ENCODE data around the gene DUSP2.

DUSP2 gene

DNA sequence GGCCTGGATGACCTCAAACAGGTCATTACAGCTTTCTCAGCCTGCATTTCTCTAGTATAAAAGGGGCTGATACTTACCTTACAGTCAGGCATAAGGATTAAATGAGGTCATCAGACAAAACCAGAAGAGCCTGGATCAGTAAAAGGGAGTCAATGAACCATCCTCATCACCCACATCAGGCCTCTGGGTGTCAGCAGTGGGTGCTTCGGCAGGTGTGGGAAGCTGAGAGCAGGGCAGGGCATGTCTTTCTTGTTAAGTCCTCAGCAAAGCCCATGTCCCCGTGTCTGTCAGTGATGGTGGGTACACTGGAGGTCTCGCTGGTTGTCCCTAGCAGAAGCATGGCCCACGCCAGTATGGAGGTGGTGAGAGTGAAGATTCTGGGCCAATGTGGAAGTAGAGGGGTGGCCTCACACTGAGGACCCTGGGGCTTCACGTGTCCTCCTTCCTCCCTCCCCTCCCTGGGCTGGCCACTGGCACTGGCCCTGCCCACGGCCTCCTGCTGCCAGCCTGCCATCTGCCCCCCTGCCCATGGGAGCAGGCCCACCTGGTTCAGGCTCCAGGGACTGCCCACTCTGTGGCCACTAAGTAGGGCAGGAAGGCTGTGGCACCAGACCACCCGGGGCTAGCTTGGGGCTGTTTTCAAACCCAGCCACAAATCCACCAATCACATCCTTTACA, 33.3 kb downstream of the DUSP2 start:
- Histone ChIP-seq H3K4me2 (no peak overlapping the region), H3K27ac (no peak overlapping the region), H3K27me3 (ENCODE audit: insufficient read depth, low read depth) (peaks cover 3% of the 10 kb centered on the region; the same call in 1 of the 2 replicates), H3K36me3 (ENCODE audit: insufficient read depth) (no peaks in the 10 kb centered on the region), H3K4me1 (ENCODE audit: low read depth, poor library complexity, severe bottlenecking) (no peaks in the 10 kb centered on the region), H2AFZ (ENCODE audit: low read depth) (no peak overlapping the region), H3K79me2 (ENCODE audit: insufficient read depth, low read depth) (no peaks in the 10 kb centered on the region), H3K9ac (no peak overlapping the region), H4K20me1 (ENCODE audit: insufficient read depth) (no peaks in the 10 kb centered on the region), H3K4me3 (IDR thresholded peaks at IDR 0.05; ENCODE audit: insufficient read depth, low read depth, low read length) (no peak overlapping the region)
- TF ChIP-seq, protein P1, sequence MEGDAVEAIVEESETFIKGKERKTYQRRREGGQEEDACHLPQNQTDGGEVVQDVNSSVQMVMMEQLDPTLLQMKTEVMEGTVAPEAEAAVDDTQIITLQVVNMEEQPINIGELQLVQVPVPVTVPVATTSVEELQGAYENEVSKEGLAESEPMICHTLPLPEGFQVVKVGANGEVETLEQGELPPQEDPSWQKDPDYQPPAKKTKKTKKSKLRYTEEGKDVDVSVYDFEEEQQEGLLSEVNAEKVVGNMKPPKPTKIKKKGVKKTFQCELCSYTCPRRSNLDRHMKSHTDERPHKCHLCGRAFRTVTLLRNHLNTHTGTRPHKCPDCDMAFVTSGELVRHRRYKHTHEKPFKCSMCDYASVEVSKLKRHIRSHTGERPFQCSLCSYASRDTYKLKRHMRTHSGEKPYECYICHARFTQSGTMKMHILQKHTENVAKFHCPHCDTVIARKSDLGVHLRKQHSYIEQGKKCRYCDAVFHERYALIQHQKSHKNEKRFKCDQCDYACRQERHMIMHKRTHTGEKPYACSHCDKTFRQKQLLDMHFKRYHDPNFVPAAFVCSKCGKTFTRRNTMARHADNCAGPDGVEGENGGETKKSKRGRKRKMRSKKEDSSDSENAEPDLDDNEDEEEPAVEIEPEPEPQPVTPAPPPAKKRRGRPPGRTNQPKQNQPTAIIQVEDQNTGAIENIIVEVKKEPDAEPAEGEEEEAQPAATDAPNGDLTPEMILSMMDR (conservative IDR thresholded peaks at IDR 0.05; ENCODE audit: low read depth, low read length) = no peak

DNA sequence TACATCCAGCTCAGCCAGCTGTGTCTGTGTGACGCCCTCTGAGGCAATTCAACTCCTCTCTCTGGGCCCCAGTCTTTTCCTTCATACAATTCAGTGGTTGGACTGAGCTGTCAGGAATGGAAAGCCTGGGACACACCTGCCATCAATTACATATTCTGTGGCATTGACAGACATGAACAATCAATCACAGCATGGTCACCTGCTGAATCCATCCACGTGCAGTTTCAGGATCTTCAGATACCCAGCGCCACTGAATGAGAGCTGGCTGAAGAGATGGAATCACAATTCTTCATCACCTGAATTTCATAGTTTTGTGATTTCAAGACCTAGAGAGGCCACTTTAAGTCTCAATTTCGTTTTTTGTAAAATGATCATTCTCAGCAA, 34.0 kb downstream of the DUSP2 start:
- H3K79me2 ChIP-seq (ENCODE audit: insufficient read depth, low read depth) = no peaks in the 10 kb centered on the region
- H3K4me2 ChIP-seq = no peak overlapping the region
- no peaks in the 10 kb centered on the region for H4K20me1 ChIP-seq (ENCODE audit: insufficient read depth)
- H2AFZ ChIP-seq (ENCODE audit: low read depth) = no peak overlapping the region
- H3K4me3 ChIP-seq (IDR thresholded peaks at IDR 0.05; ENCODE audit: insufficient read depth, low read depth, low read length) = no peak overlapping the region
- H3K9ac ChIP-seq = no peak overlapping the region
- no peaks in the 10 kb centered on the region for H3K36me3 ChIP-seq (ENCODE audit: insufficient read depth)
- no peak overlapping the region for H3K27ac ChIP-seq
- no peaks in the 10 kb centered on the region for H3K4me1 ChIP-seq (ENCODE audit: low read depth, poor library complexity, severe bottlenecking)
- peaks cover 3% of the 10 kb centered on the region; the same call in 1 of the 2 replicates for H3K27me3 ChIP-seq (ENCODE audit: insufficient read depth, low read depth)
- TF ChIP-seq, protein P1 (conservative IDR thresholded peaks at IDR 0.05; ENCODE audit: low read depth, low read length) = no peak

DNA sequence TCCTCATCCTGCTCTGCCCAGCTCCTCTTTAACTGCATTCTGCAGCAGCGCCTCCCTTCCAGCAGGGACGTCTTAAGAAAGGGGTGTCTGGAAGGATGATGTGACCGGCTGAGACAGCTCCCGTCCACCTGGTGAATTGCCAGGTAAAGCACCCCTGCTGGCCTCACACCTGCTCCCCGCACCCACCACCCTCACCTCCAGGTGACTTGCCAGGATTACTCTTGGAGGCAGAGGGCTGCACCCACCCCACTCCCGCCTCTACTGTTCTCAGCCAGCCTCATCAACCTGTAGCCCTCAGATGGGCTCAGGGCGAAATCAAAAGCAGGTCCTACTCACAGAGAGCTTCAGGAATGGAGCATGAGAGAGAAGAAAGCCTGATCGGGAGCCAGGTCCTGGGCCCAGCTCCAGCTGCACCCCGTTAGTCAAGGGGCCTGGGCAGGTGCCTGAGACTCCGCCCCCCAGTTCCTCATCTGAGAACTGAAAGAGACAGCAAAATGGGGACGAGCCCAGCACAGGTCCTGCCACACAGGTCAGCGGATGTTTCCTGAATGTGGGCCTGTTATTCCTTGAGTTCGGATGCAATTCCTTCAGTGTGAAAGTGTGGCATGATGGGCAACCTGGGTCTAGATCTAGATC, 34.5 kb downstream of the DUSP2 start:
- H2AFZ ChIP-seq (ENCODE audit: low read depth) = no peak overlapping the region
- H3K79me2 ChIP-seq (ENCODE audit: insufficient read depth, low read depth) = no peaks in the 10 kb centered on the region
- H3K36me3 ChIP-seq (ENCODE audit: insufficient read depth) = no peaks in the 10 kb centered on the region
- H3K27ac ChIP-seq = no peak overlapping the region
- no peak overlapping the region for H3K4me2 ChIP-seq
- H3K4me1 ChIP-seq (ENCODE audit: low read depth, poor library complexity, severe bottlenecking) = no peaks in the 10 kb centered on the region
- TF ChIP-seq, protein P1 (conservative IDR thresholded peaks at IDR 0.05; ENCODE audit: low read depth, low read length) = no peak
- peaks cover 3% of the 10 kb centered on the region; the same call in 1 of the 2 replicates for H3K27me3 ChIP-seq (ENCODE audit: insufficient read depth, low read depth)
- H4K20me1 ChIP-seq (ENCODE audit: insufficient read depth) = no peaks in the 10 kb centered on the region
- H3K9ac ChIP-seq = no peak overlapping the region
- H3K4me3 ChIP-seq (IDR thresholded peaks at IDR 0.05; ENCODE audit: insufficient read depth, low read depth, low read length) = no peak overlapping the region

DNA sequence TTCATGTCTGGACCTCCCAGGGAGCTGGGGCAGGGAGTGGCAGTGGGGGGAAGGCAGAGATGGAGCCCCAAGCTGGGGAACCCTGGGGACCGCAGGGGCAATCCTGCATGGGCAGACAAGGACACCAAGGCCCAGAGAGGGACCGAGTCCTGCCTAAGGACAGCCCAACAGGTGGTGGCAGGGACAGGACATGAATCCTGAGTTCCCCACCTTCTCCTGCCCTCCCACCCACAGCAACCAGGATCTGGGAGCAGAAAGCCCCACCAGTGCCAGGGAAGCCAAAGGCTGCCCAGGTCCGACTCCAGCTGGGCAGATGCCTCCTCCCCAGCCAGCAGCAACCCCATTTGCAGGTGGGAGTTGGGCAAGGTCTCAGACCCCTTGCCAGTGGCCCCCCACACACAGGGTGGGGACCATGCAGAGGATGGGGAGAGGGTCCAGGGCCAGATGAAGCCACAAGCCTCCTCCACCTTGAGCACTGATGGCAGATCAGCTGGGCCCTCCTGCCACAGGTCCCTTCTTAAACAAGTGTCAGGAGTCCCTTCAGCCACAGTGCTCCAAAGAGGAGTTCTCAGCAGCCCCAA, 35.2 kb downstream of the DUSP2 start:
- TF ChIP-seq, protein P1 (conservative IDR thresholded peaks at IDR 0.05; ENCODE audit: low read depth, low read length) = no peak
- H4K20me1 ChIP-seq (ENCODE audit: insufficient read depth) = no peaks in the 10 kb centered on the region
- H3K27me3 ChIP-seq (ENCODE audit: insufficient read depth, low read depth) = peaks cover 3% of the 10 kb centered on the region; the same call in 1 of the 2 replicates

More for the DNA sequence above, 35.2 kb downstream of the DUSP2 start:
- no peaks in the 10 kb centered on the region for H3K36me3 ChIP-seq (ENCODE audit: insufficient read depth)
- H3K79me2 ChIP-seq (ENCODE audit: insufficient read depth, low read depth) = no peaks in the 10 kb centered on the region
- no peak overlapping the region for H3K27ac ChIP-seq
- H3K4me3 ChIP-seq (IDR thresholded peaks at IDR 0.05; ENCODE audit: insufficient read depth, low read depth, low read length) = no peak overlapping the region
- no peaks in the 10 kb centered on the region for H3K4me1 ChIP-seq (ENCODE audit: low read depth, poor library complexity, severe bottlenecking)
- H3K4me2 ChIP-seq = no peak overlapping the region
- no peak overlapping the region for H2AFZ ChIP-seq (ENCODE audit: low read depth)
- no peak overlapping the region for H3K9ac ChIP-seq
